Measurements from ENCODE around the gene DTWD2. TPM values are rescaled to one million over a fixed set of nuclear protein-coding genes. Genes with fewer than 3 reads are reported as not detected.
"Not testable (repeated sequence)": the region's sequence is repeated elsewhere in the genome, so short reads cannot be mapped to it uniquely, and the experiment has no call there.

DTWD2 gene
- total and polyA plus RNA-seq, 7 experiments from 2014 or later: 2.5 to 5.8 (median 3.4) TPM

GRCh38 chr5:118980438-118980837, 7.9 kb downstream of the DTWD2 start:
- Histone ChIP-seq H3K4me1 (ENCODE audit: control insufficient read depth in 2 of 2, insufficient read depth in 2 of 2, low read length in 2 of 2) (no peaks in the 10 kb centered on the region), H3K4me3 (ENCODE audit: low read length) (no peak overlapping the region), H3K36me3 (ENCODE audit: control insufficient read depth in 2 of 3, insufficient read depth in 3 of 3, low read length in 3 of 3) (peaks cover 0 to 3% (median 0%) of the 10 kb centered on the region in 3 experiments), H3K9me3 (ENCODE audit: control insufficient read depth in 2 of 3, low read length in 3 of 3) (no peaks in the 10 kb centered on the region), H3K27me3 (ENCODE audit: control insufficient read depth in 2 of 2, insufficient read depth in 2 of 2, low read length in 2 of 2) (no peaks in the 10 kb centered on the region), H3K27ac (ENCODE audit: low read depth, low read length) (no peak overlapping the region)
- POLR2A ChIA-PET: no interaction called here
- Mint-ChIP-seq H3K4me1 (peaks cover 0 to 30% (median 9%) of the 10 kb centered on the region in 7 donors), H3K36me3 (peaks cover 0 to 64% (median 47%) of the 10 kb centered on the region in 5 donors), H3K9me3 (peaks cover 5 to 29% (median 18%) of the 10 kb centered on the region in 11 donors), H3K27me3 (peaks cover 0 to 5% (median 0%) of the 10 kb centered on the region in 5 donors), H3K4me3 (no peak overlapping the region), H3K27ac (no peak overlapping the region)
- no peak for DNase-seq
- no peak for ATAC-seq
- CTCF ChIA-PET: no interaction called here
- intact Hi-C loops (cut with micrococcal nuclease): no loop called here

GRCh38 chr5:118980017-118980416, 8.3 kb downstream of the DTWD2 start:
- CTCF ChIA-PET: no interaction called here
- Mint-ChIP-seq H3K36me3 (peaks cover 0 to 65% (median 50%) of the 10 kb centered on the region in 5 donors), H3K27me3 (peaks cover 0 to 5% (median 0%) of the 10 kb centered on the region in 5 donors), H3K9me3 (peaks cover 9 to 34% (median 19%) of the 10 kb centered on the region in 11 donors), H3K27ac (no peak overlapping the region), H3K4me1 (peaks cover 0 to 26% (median 8%) of the 10 kb centered on the region in 7 donors), H3K4me3 (no peak overlapping the region)
- Histone ChIP-seq H3K4me3 (ENCODE audit: low read length) (no peak overlapping the region), H3K9me3 (ENCODE audit: control insufficient read depth in 2 of 3, low read length in 3 of 3) (no peaks in the 10 kb centered on the region), H3K27me3 (ENCODE audit: control insufficient read depth in 2 of 2, insufficient read depth in 2 of 2, low read length in 2 of 2) (no peaks in the 10 kb centered on the region), H3K4me1 (ENCODE audit: control insufficient read depth in 2 of 2, insufficient read depth in 2 of 2, low read length in 2 of 2) (no peaks in the 10 kb centered on the region), H3K27ac (ENCODE audit: low read depth, low read length) (no peak overlapping the region), H3K36me3 (ENCODE audit: control insufficient read depth in 2 of 3, insufficient read depth in 3 of 3, low read length in 3 of 3) (peaks cover 0 to 3% (median 0%) of the 10 kb centered on the region in 3 experiments)
- intact Hi-C loops (cut with micrococcal nuclease): no loop called here
- DNase-seq (no peak), ATAC-seq (no peak)
- POLR2A ChIA-PET: no interaction called here

GRCh38 chr5:118973779-118974445, 14.4 kb downstream of the DTWD2 start:
- H3K27me3 ChIP-seq (ENCODE audit: control insufficient read depth in 2 of 2, insufficient read depth in 2 of 2, low read length in 2 of 2); H3K27ac Mint-ChIP-seq; H3K4me1 ChIP-seq (ENCODE audit: control insufficient read depth in 2 of 2, insufficient read depth in 2 of 2, low read length in 2 of 2); CTCF ChIA-PET; H3K4me3 ChIP-seq (ENCODE audit: low read length); H3K27ac ChIP-seq (ENCODE audit: low read depth, low read length); H3K9me3 ChIP-seq (ENCODE audit: control insufficient read depth in 2 of 3, low read length in 3 of 3); H3K4me3 Mint-ChIP-seq; H3K27me3 Mint-ChIP-seq; H3K36me3 ChIP-seq (ENCODE audit: control insufficient read depth in 2 of 3, insufficient read depth in 3 of 3, low read length in 3 of 3); ATAC-seq; intact Hi-C loops (cut with micrococcal nuclease); DNase-seq: not testable (repeated sequence)
- Mint-ChIP-seq H3K4me1 (peaks cover 0 to 45% (median 18%) of the 10 kb centered on the region in 7 donors), H3K9me3 (peaks cover 14 to 76% (median 29%) of the 10 kb centered on the region in 11 donors), H3K36me3 (peaks cover 3 to 66% (median 56%) of the 10 kb centered on the region in 5 donors)
- POLR2A ChIA-PET: interaction anchor here (1.2 kb wide), 1 partner anchor 13 kb away, joined by 3 read pairs; no protein-coding TSS in a partner anchor

GRCh38 chr5:118968925-118969375, 19.4 kb downstream of the DTWD2 start:
- ChIA-PET POLR2A (interaction anchor here (1.3 kb wide), 1 partner anchor 16 kb away, joined by 3 read pairs; no protein-coding TSS in a partner anchor), CTCF (no interaction called here)
- Histone ChIP-seq H3K4me3 (ENCODE audit: low read length) (no peak overlapping the region), H3K36me3 (ENCODE audit: control insufficient read depth in 2 of 3, insufficient read depth in 3 of 3, low read length in 3 of 3) (no peaks in the 10 kb centered on the region), H3K27ac (ENCODE audit: low read depth, low read length) (no peak overlapping the region), H3K27me3 (ENCODE audit: control insufficient read depth in 2 of 2, insufficient read depth in 2 of 2, low read length in 2 of 2) (no peaks in the 10 kb centered on the region), H3K4me1 (ENCODE audit: control insufficient read depth in 2 of 2, insufficient read depth in 2 of 2, low read length in 2 of 2) (no peaks in the 10 kb centered on the region), H3K9me3 (ENCODE audit: control insufficient read depth in 2 of 3, low read length in 3 of 3) (no peaks in the 10 kb centered on the region)
- DNase-seq (no peak), ATAC-seq (no peak)
- Mint-ChIP-seq H3K9me3 (peaks cover 4 to 38% (median 10%) of the 10 kb centered on the region in 11 donors), H3K27me3 (peaks cover 0 to 1% (median 0%) of the 10 kb centered on the region in 5 donors), H3K4me1 (peaks cover 0 to 38% (median 22%) of the 10 kb centered on the region in 7 donors), H3K4me3 (no peak overlapping the region), H3K27ac (no peak overlapping the region), H3K36me3 (peaks cover 3 to 46% (median 39%) of the 10 kb centered on the region in 5 donors)
- intact Hi-C loops (cut with micrococcal nuclease): no loop called here

GRCh38 chr5:118968406-118968911, 19.9 kb downstream of the DTWD2 start:
- DNase-seq (no peak), ATAC-seq (no peak)
- Mint-ChIP-seq H3K4me1 (peaks cover 0 to 38% (median 22%) of the 10 kb centered on the region in 7 donors), H3K36me3 (peaks cover 0 to 42% (median 37%) of the 10 kb centered on the region in 5 donors), H3K27ac (no peak overlapping the region), H3K27me3 (peaks cover 0 to 1% (median 0%) of the 10 kb centered on the region in 5 donors), H3K4me3 (no peak overlapping the region), H3K9me3 (peaks cover 2 to 34% (median 10%) of the 10 kb centered on the region in 11 donors)
- Histone ChIP-seq H3K27me3 (ENCODE audit: control insufficient read depth in 2 of 2, insufficient read depth in 2 of 2, low read length in 2 of 2) (no peaks in the 10 kb centered on the region), H3K4me1 (ENCODE audit: control insufficient read depth in 2 of 2, insufficient read depth in 2 of 2, low read length in 2 of 2) (no peaks in the 10 kb centered on the region), H3K9me3 (ENCODE audit: control insufficient read depth in 2 of 3, low read length in 3 of 3) (no peaks in the 10 kb centered on the region), H3K27ac (ENCODE audit: low read depth, low read length) (no peak overlapping the region), H3K36me3 (ENCODE audit: control insufficient read depth in 2 of 3, insufficient read depth in 3 of 3, low read length in 3 of 3) (no peaks in the 10 kb centered on the region), H3K4me3 (ENCODE audit: low read length) (no peak overlapping the region)
- intact Hi-C loops (cut with micrococcal nuclease): no loop called here
- ChIA-PET CTCF (no interaction called here), POLR2A (interaction anchor here (1.3 kb wide), 1 partner anchor 17 kb away, joined by 3 read pairs; no protein-coding TSS in a partner anchor)

- Mint-ChIP-seq H3K4me3 (no peak overlapping the region), H3K36me3 (peaks cover 0 to 43% (median 32%) of the 10 kb centered on the region in 5 donors), H3K27ac (no peak overlapping the region), H3K9me3 (peaks cover 2 to 25% (median 6%) of the 10 kb centered on the region in 11 donors), H3K4me1 (peaks cover 0 to 32% (median 21%) of the 10 kb centered on the region in 7 donors), H3K27me3 (peaks cover 0 to 1% (median 0%) of the 10 kb centered on the region in 5 donors)
- Histone ChIP-seq H3K36me3 (ENCODE audit: control insufficient read depth in 2 of 3, insufficient read depth in 3 of 3, low read length in 3 of 3) (no peaks in the 10 kb centered on the region), H3K27me3 (ENCODE audit: control insufficient read depth in 2 of 2, insufficient read depth in 2 of 2, low read length in 2 of 2) (no peaks in the 10 kb centered on the region), H3K4me3 (ENCODE audit: low read length) (no peak overlapping the region), H3K27ac (ENCODE audit: low read depth, low read length) (no peak overlapping the region), H3K9me3 (ENCODE audit: control insufficient read depth in 2 of 3, low read length in 3 of 3) (no peaks in the 10 kb centered on the region), H3K4me1 (ENCODE audit: control insufficient read depth in 2 of 2, insufficient read depth in 2 of 2, low read length in 2 of 2) (no peaks in the 10 kb centered on the region)
- ChIA-PET POLR2A (no interaction called here), CTCF (no interaction called here)
- DNase-seq (no peak), ATAC-seq (no peak)
- intact Hi-C loops (cut with micrococcal nuclease): no loop called here
Observed at GRCh38 chr5:118967059-118967508, 21.3 kb downstream of the DTWD2 start.

All from naive thymus-derived CD4-positive, alpha-beta T cell (primary cell).